Measurements from ENCODE around the gene RBM15. TPM values are rescaled to one million over a fixed set of nuclear protein-coding genes. Genes with fewer than 3 reads are reported as not detected.
A peak's percentile ranks its signal among the peaks of the same experiment; 100 is the strongest.

RBM15 gene
- total RNA-seq, 6 experiments from 2014 or later: 16.1 to 18.2 (median 17.3) TPM

- Mint-ChIP-seq H3K27ac (peak overlapping the region; percentile 89), H3K9me3 (peaks cover 6% of the 10 kb centered on the region; the same call in 1 of the 2 replicates)
Observed at GRCh38 chr1:110394493-110394820, 55.3 kb downstream of the RBM15 start.

More at GRCh38 chr1:110394493-110394820, 55.3 kb downstream of the RBM15 start:
- Mint-ChIP-seq H3K4me1 (ENCODE audit: low read depth) (peaks cover 61% of the 10 kb centered on the region), H3K4me3 (peak overlapping the region; percentile 79), H3K27me3 (ENCODE audit: insufficient read depth) (peaks cover 1% of the 10 kb centered on the region), H3K36me3 (ENCODE audit: low read depth) (peaks cover 6% of the 10 kb centered on the region)
- TF ChIP-seq, protein P1, sequence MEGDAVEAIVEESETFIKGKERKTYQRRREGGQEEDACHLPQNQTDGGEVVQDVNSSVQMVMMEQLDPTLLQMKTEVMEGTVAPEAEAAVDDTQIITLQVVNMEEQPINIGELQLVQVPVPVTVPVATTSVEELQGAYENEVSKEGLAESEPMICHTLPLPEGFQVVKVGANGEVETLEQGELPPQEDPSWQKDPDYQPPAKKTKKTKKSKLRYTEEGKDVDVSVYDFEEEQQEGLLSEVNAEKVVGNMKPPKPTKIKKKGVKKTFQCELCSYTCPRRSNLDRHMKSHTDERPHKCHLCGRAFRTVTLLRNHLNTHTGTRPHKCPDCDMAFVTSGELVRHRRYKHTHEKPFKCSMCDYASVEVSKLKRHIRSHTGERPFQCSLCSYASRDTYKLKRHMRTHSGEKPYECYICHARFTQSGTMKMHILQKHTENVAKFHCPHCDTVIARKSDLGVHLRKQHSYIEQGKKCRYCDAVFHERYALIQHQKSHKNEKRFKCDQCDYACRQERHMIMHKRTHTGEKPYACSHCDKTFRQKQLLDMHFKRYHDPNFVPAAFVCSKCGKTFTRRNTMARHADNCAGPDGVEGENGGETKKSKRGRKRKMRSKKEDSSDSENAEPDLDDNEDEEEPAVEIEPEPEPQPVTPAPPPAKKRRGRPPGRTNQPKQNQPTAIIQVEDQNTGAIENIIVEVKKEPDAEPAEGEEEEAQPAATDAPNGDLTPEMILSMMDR (IDR thresholded peaks at IDR 0.05): no peak
- DNase-seq: no peak

Other genes starting within 250 kb of the RBM15 start
- 10 to 100 TPM in 1 of 6 experiments, 1 to 10 TPM in 5; 1.5 to 10.9 (median 1.8) TPM for gene UBL4B, start 226.9 kb upstream of the RBM15 start, total RNA-seq (2021; fragmentation: NEBNext Ultra II Directional; extraction: Animal tissue kit (Norgen Biotek cat#: 25700))
- gene SLC6A17, start 188.9 kb upstream of the RBM15 start, total RNA-seq (2021; fragmentation: NEBNext Ultra II Directional; extraction: Animal tissue kit (Norgen Biotek cat#: 25700)): 1 to 10 TPM; 1.7 to 5.3 (median 2.0) TPM
- gene KCNC4, start 129.1 kb upstream of the RBM15 start, total RNA-seq (2021; fragmentation: NEBNext Ultra II Directional; extraction: Animal tissue kit (Norgen Biotek cat#: 25700)): 10 to 100 TPM in 4 of 6 experiments, 1 to 10 TPM in 2; 8.8 to 22.6 (median 11.2) TPM
- 10 to 100 TPM; 14.7 to 25.2 (median 21.5) TPM for gene SLC16A4, start 51.6 kb downstream of the RBM15 start, total RNA-seq (2021; fragmentation: NEBNext Ultra II Directional; extraction: Animal tissue kit (Norgen Biotek cat#: 25700))
- 100 to 1,000 TPM; 166 to 181 (median 172) TPM for gene LAMTOR5, start 68.3 kb downstream of the RBM15 start, total RNA-seq (2021; fragmentation: NEBNext Ultra II Directional; extraction: Animal tissue kit (Norgen Biotek cat#: 25700))
- gene PROK1, start 111.8 kb downstream of the RBM15 start, total RNA-seq (2021; fragmentation: NEBNext Ultra II Directional; extraction: Animal tissue kit (Norgen Biotek cat#: 25700)): not detected
- not detected for gene KCNA10, start 179.8 kb downstream of the RBM15 start, total RNA-seq (2021; fragmentation: NEBNext Ultra II Directional; extraction: Animal tissue kit (Norgen Biotek cat#: 25700))

Data from HFFc6 (cell line).